GM18502 (cell line): ENCODE results near the gene TRPM3.
"Not testable (repeated sequence)": the region's sequence is repeated elsewhere in the genome, so short reads cannot be mapped to it uniquely, and the experiment has no call there.

Experiments used
- ATAC-seq: cut with Tn5 transposase; IDR thresholded peaks from one replicate; pipeline ENCODE4 v1.9.1; 2021; ENCODE audit warnings: mild to moderate bottlenecking; ENCODE audit not compliant: unreplicated experiment, poor library complexity

The TRPM3 gene

DNA sequence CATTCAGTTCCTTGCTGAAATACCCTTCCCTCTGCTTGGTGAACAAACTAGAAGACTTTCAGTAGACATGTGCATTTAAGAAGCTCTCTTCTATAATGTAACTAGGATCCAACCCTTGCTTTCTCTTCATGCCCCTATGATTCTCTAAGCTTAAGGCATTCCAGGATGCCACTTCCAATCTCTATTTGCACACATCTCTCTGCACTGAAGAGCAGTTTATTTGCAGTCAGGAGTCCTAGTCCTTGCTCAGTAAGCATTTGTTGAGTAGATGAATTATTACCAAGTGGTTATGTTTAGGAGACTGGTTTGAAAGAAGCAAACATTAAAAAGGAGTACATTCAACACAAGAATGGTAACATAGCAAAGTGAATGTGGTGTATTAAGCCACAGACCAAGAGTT is 432.7 kb downstream of the TRPM3 start:
- no peak for ATAC-seq

DNA sequence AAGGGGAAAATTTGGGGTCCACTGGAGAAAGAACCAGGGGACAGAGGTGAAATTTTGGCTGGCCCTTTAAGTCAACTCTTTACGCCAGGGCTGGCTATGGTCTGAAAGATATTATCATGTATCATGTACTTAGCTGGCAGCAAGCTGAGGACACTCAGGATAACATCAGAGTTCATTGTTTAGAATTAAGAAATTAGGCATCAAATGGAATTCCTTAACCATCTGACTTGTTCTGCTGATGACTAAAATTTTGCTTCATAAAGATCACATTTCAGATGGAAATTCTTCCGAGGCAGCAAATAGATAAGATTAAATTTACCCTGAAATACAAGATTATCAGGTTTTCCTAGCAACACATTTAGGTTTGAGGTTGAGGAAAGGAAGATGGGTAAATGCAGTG is 437.6 kb downstream of the TRPM3 start:
- ATAC-seq, result no peak

- no peak for ATAC-seq
Observed at GRCh38 chr9:70682298-70682697, 439.1 kb downstream of the TRPM3 start.

- no peak for ATAC-seq
Observed at GRCh38 chr9:70679845-70680244, 441.6 kb downstream of the TRPM3 start.

- ATAC-seq, result no peak
Observed at GRCh38 chr9:70678153-70678552, 443.3 kb downstream of the TRPM3 start.

DNA sequence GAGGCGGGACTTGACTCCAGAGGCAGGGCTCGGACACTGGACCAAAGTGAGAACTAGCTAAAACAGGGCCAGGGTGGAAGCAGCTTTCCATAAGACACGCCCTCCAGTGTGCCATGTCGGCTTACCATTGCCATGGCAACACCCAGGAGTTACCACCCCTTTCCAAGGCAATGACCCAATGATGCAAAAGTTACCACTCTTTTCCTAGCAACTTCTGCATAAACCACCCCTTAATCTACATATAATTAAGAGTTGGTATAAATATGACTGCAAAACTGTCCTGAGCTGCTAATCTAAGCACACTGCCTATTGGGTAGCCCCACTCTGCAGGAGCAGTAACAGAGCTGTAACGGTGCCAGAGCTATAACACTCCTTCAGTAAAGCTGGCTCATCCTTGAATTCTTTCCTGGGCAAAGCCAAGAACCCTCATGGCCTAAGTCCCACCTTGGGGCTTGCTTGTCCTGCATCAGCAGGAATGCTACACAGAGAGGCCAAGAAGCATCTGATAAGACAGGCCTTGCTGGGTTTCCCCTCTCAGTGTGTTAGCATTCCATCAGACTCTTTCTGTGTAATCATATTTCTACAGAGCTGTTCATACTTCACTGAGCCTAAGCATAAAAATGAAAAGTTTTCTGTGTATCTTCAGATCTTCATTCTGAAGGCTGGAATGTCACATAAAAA is 444.2 kb downstream of the TRPM3 start:
- ATAC-seq, result no peak

DNA sequence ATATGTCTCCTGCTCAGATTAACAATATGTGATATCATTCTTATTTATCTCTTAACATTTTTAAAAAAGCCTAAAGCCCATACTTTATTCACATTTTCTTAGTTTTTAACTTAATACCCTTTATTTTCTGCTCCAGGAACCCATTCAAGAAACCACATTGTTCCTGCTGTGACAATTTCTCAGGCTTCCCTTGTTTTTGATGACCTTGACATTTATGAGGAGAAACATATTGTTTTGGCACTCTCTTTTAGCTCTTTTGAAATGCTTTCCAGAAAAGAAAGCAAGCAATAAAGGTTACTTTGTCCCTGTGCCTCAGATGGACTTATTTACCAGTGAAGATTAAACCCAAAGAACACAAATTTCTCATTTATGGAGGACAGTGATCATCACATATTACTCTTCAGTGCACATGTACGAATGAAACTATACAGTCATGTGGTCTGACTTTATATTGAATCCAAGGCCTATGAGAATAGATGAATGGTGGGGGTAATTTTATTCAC is 445.5 kb downstream of the TRPM3 start:
- ATAC-seq, result no peak

DNA sequence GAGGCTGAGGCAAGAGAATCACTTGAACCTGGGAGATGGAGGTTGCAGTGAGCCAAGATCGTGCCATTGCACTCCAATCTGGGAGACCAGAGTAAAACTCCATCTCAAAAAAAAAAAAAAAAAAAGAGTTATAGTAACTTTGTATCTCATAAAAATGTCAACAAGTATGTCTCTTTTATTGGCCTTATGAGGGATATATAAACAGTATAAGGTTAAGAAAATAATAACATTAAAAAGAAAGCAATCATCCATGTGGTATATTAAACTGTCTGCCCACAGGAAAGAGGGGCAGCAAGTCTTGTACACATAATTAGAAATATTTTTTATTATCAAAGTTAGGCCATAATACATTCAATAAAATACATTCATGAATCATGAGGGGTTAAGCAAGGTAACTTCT is 447.6 kb downstream of the TRPM3 start:
- no peak for ATAC-seq

GRCh38 chr9:70672161-70672649 is 449.2 kb downstream of the TRPM3 start:
- ATAC-seq, result no peak

- ATAC-seq, result no peak
Observed at GRCh38 chr9:70668751-70669150, 452.7 kb downstream of the TRPM3 start.

GRCh38 chr9:70658765-70659164 is 462.7 kb downstream of the TRPM3 start:
- ATAC-seq, result no peak

- ATAC-seq, result no peak
Observed at GRCh38 chr9:70656281-70656680, 465.1 kb downstream of the TRPM3 start.

DNA sequence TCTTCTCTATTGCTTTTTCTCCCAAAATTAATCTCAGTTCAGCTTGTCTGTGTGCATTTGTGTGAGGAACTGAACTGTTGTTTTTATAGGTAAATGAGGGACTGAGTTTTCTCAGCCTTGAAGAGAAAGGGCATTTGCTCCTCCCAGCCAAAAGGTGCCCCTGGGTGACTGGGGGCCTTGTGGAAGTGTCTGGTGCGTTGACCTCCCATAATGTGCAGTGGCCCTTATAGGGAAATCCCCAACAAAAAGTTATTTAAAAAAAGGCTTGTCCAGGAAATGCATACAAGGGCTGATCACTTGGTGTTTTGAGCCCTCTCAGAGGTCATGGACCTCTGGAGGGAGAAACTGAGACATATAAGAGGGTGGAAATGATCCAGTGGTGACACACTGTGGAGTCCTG is 467.3 kb downstream of the TRPM3 start:
- no peak for ATAC-seq

GRCh38 chr9:70644627-70645026 is 476.8 kb downstream of the TRPM3 start:
- not testable (repeated sequence) for ATAC-seq

DNA sequence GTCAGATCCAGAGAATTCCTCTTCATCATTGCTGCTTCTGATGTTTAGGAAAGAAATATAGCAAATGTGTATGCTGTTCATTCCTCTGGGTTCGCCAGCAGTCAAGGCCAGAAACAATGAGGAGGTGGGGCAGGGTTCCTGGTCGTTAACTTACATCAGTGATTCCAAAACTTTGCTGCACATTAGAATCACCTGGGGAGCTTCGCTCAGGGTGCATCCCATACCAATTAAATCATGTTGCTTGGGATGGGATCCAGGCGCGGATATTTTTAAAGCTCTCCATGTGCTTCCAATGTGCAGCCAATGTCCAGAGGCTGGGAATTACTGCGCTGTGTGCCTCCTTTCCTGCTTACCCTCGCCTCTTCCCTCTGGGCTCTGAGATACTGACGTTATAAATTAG is 479.1 kb downstream of the TRPM3 start:
- no peak for ATAC-seq

GRCh38 chr9:70641631-70642030 is 479.8 kb downstream of the TRPM3 start:
- no peak for ATAC-seq

GRCh38 chr9:70641031-70641430 is 480.4 kb downstream of the TRPM3 start:
- ATAC-seq, result no peak

GRCh38 chr9:70639853-70640814 is 481.3 kb downstream of the TRPM3 start:
- ATAC-seq, result peak; percentile 57

DNA sequence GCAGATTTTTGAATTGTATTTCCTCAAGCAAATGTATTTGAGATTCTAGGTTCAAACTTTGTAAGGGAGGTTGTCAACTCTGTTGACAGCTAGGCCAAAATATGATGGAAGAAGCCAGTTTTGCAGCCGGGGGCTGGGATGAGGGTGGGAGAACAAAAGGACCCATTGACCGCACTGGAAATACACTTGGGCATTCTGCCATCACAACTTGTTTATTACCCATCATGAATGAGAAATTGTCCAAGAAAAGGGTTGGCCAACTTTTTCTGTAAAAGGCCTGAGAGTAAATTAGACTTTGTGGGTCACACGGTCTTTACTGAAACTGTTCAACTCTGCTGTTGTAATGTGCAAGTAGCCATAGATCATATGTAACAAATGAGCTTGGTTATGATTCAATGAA is 485.6 kb downstream of the TRPM3 start:
- ATAC-seq, result no peak

DNA sequence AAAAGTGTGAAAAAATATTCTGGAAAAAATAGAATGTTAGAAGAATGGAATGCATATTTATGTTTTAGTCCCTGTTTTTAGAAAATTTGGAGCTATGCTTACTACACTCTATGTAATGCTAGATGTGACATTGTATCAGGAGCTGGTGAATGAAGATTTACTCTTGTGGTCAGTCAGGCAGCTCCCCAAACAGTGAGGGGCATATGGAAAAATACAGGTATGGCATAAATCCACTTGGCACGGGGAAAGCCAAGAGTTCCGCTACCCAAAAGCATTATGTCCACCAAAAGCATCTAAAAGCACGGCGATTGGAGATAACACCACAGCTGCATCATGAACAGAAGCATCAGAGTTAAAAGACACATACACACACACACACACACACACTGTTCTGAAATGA is 486.7 kb downstream of the TRPM3 start:
- ATAC-seq, result no peak

DNA sequence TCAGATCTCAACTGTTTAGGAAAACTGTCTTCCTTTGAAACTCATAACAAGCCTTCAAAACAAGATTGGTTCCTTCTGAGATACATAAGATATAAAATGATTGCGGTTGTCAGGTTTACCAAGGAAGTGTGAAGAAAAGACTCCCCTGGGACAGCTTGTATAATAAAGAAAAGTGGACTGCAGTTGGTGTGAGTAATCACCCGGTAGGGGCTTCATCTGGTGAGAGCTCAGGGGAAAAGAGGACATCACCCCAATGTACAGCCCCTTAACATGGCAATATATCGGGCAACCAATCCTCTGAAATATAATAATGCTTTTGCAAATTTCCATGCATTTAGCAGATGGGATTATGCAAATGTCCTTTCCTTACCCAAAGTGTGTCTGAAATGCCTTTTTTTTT is 490.4 kb downstream of the TRPM3 start:
- ATAC-seq, result no peak
